Esophagus squamous epithelium (tissue), 5 donors: ENCODE data around the gene PIP4K2C. TPM values are rescaled to one million over a fixed set of nuclear protein-coding genes. Genes with fewer than 3 reads are reported as not detected.

Source experiments
- DNase-seq: peaks from one replicate; lab custom pipeline; 2025; lab: John Stamatoyannopoulos, UW
- H3K27ac ChIP-seq, 4 donors: fragments of 200-600 bp; sonication (generic); one replicate each; pipeline ENCODE4 v1.5.1; 2016 to 2019; ENCODE audit warnings: mild to moderate bottlenecking in 1 of 4
- H3K27me3 ChIP-seq, 4 donors: fragments of 200-600 bp; sonication (generic); 1 replicate in 3 of 4; 2 replicates in 1 of 4; pipeline versions ENCODE4 v1.5.1 to v1.6.0; 2017 to 2021; ENCODE audit warnings: antibody characterized with exemption in 1 of 4
- H3K36me3 ChIP-seq, 3 donors: fragments of 200-600 bp; sonication (generic); one replicate each; pipeline ENCODE4 v1.5.1; 2016 to 2019
- H3K4me1 ChIP-seq, 3 donors: fragments of 200-600 bp; sonication (generic); one replicate each; pipeline ENCODE4 v1.5.1; 2017 to 2019
- H3K4me3 ChIP-seq, 4 donors: fragments of 200-600 bp; sonication (generic); 1 replicate in 3 of 4; 2 replicates in 1 of 4; pipeline ENCODE4 v1.5.1; 2016 to 2019; ENCODE audit warnings: mild to moderate bottlenecking in 2 of 4, moderate library complexity in 1 of 4
- H3K9me3 ChIP-seq, 3 donors: fragments of 200-600 bp; sonication (generic); one replicate each; pipeline ENCODE4 v1.5.1; 2016 to 2019
- POLR2A ChIP-seq, 4 donors: fragments of 450-650 bp; IDR thresholded peaks; one replicate each; pipeline ENCODE4 v1.6.1; 2017; ENCODE audit warnings: antibody characterized with exemption in 4 of 4, mild to moderate bottlenecking in 4 of 4, moderate library complexity in 3 of 4
- WGBS, 2 donors: methylation state at CpG; one replicate each; pipeline ENCODE4 v1.1.5; 2018; 5-methylcytosine and 5-hydroxymethylcytosine counted together
- intact Hi-C: fragments of 100-400 bp; cut with DNase I; formaldehyde crosslinking; loops from one replicate; pipeline ENCODE4 v1.15.0; 2022
- total RNA-seq, 4 donors: library from RNA; depleted of rRNA; stranded (reverse); fragments of >200 nt; gene quantifications; one replicate each; pipeline ENCODE4 v1.1.0, GENCODE V29; 2016
- TF ChIP-seq, protein P1 (sequence below), 6 experiments: fragments of 450-650 bp in 4 of 6; fragments of 200-600 bp in 2 of 6; sonication (generic) in 2 of 6; IDR thresholded peaks; one replicate each; pipeline ENCODE4 v1.5.1; 2016 to 2019; ENCODE audit warnings: antibody characterized with exemption in 6 of 6, mild to moderate bottlenecking in 4 of 6, moderate library complexity in 4 of 6
- donor health status: DM: yes; HTN: yes; CAD: no.

Gene PIP4K2C
- total RNA-seq, 4 donors from 2014 or later = 25.2 to 41.7 (median 33.1) TPM

- no peak overlapping the region for H3K27ac ChIP-seq
- DNase-seq = no peak
- WGBS, 2 donors = 2 to 5% methylated on average over 26 to 31 of the region's 49 CpGs
- H3K4me1 ChIP-seq = peaks cover 11 to 32% (median 19%) of the 10 kb centered on the region in 3 donors
- TF ChIP-seq, protein P1, sequence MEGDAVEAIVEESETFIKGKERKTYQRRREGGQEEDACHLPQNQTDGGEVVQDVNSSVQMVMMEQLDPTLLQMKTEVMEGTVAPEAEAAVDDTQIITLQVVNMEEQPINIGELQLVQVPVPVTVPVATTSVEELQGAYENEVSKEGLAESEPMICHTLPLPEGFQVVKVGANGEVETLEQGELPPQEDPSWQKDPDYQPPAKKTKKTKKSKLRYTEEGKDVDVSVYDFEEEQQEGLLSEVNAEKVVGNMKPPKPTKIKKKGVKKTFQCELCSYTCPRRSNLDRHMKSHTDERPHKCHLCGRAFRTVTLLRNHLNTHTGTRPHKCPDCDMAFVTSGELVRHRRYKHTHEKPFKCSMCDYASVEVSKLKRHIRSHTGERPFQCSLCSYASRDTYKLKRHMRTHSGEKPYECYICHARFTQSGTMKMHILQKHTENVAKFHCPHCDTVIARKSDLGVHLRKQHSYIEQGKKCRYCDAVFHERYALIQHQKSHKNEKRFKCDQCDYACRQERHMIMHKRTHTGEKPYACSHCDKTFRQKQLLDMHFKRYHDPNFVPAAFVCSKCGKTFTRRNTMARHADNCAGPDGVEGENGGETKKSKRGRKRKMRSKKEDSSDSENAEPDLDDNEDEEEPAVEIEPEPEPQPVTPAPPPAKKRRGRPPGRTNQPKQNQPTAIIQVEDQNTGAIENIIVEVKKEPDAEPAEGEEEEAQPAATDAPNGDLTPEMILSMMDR (IDR thresholded peaks at IDR 0.05) = peak; percentile 80 to 90 (median 88)
- TF ChIP-seq POLR2A (IDR thresholded peaks at IDR 0.05) = no peak
- peak overlapping the region; percentile 12 to 66 (median 44) for H3K4me3 ChIP-seq
- no peaks in the 10 kb centered on the region for H3K36me3 ChIP-seq
- no peaks in the 10 kb centered on the region for H3K9me3 ChIP-seq
- peaks cover 16 to 100% (median 26%) of the 10 kb centered on the region in 4 donors for H3K27me3 ChIP-seq
- intact Hi-C loops = loop anchor here (5.0 kb wide), 1 partner anchor 39 kb away; no protein-coding TSS in a partner anchor
Observed at GRCh38 chr12:57621497-57622292, 30.7 kb downstream of the PIP4K2C start.

GRCh38 chr12:57622293-57623245 lies 31.6 kb downstream of the PIP4K2C start:
- no peak overlapping the region for H3K27ac ChIP-seq
- no peaks in the 10 kb centered on the region for H3K36me3 ChIP-seq
- TF ChIP-seq POLR2A (IDR thresholded peaks at IDR 0.05) = no peak
- TF ChIP-seq, protein P1 (IDR thresholded peaks at IDR 0.05) = no peak
- 76 to 79% methylated on average over 7 of the region's 9 CpGs for WGBS, 2 donors
- DNase-seq = no peak
- intact Hi-C loops = loop anchor here (5.0 kb wide), 1 partner anchor 40 kb away; no protein-coding TSS in a partner anchor
- no peaks in the 10 kb centered on the region for H3K9me3 ChIP-seq
- peaks cover 11 to 37% (median 19%) of the 10 kb centered on the region in 3 donors for H3K4me1 ChIP-seq
- H3K4me3 ChIP-seq = no peak overlapping the region
- peaks cover 24 to 100% (median 30%) of the 10 kb centered on the region in 4 donors for H3K27me3 ChIP-seq

DNA sequence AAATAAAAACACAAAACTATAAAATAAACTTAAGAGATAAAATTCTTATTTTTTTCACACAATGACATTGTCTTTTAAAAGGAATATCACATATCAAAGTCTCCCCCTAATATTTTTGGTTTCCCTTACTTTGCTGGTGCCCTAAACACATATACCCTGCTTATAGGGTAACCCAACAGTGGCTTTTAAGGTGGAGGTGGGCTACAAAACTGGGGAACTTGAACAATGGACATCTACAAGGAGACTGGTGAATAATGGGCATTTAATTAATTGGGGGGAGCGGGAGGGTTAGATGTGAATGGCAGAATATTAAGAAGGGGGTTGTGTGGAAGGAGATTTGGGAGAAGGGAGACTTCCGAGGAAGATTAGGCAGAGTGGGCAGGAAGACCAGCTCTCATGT lies 32.4 kb downstream of the PIP4K2C start:
- 80% methylated on average over 2 of the region's 2 CpGs for WGBS, 2 donors
- Histone ChIP-seq H3K27me3 (peaks cover 26 to 100% (median 35%) of the 10 kb centered on the region in 4 donors), H3K9me3 (no peaks in the 10 kb centered on the region), H3K4me1 (peaks cover 11 to 43% (median 19%) of the 10 kb centered on the region in 3 donors), H3K36me3 (no peaks in the 10 kb centered on the region), H3K4me3 (no peak overlapping the region), H3K27ac (no peak overlapping the region)
- TF ChIP-seq, protein P1 (IDR thresholded peaks at IDR 0.05) = no peak
- TF ChIP-seq POLR2A (IDR thresholded peaks at IDR 0.05) = no peak
- intact Hi-C loops = loop anchor here (5.0 kb wide), 1 partner anchor 41 kb away; no protein-coding TSS in a partner anchor
- no peak for DNase-seq

- peaks cover 11 to 43% (median 19%) of the 10 kb centered on the region in 3 donors for H3K4me1 ChIP-seq
- H3K4me3 ChIP-seq = no peak overlapping the region
- no peak for TF ChIP-seq POLR2A (IDR thresholded peaks at IDR 0.05)
- no peak overlapping the region for H3K27ac ChIP-seq
- 71 to 72% methylated on average over 3 to 4 of the region's 5 CpGs for WGBS, 2 donors
- DNase-seq = no peak
- H3K36me3 ChIP-seq = no peaks in the 10 kb centered on the region
- intact Hi-C loops = loop anchor here (5.0 kb wide), 1 partner anchor 42 kb away; no protein-coding TSS in a partner anchor
- H3K9me3 ChIP-seq = no peaks in the 10 kb centered on the region
- H3K27me3 ChIP-seq = peaks cover 26 to 100% (median 35%) of the 10 kb centered on the region in 4 donors
Observed at GRCh38 chr12:57623811-57624390, 32.9 kb downstream of the PIP4K2C start.
